ENCODE data around the gene CDC34. TPM values are rescaled to one million over a fixed set of nuclear protein-coding genes. Genes with fewer than 3 reads are reported as not detected.

Gene CDC34
- total RNA-seq, 1 experiment from 2014 or later, result 129 TPM

DNA sequence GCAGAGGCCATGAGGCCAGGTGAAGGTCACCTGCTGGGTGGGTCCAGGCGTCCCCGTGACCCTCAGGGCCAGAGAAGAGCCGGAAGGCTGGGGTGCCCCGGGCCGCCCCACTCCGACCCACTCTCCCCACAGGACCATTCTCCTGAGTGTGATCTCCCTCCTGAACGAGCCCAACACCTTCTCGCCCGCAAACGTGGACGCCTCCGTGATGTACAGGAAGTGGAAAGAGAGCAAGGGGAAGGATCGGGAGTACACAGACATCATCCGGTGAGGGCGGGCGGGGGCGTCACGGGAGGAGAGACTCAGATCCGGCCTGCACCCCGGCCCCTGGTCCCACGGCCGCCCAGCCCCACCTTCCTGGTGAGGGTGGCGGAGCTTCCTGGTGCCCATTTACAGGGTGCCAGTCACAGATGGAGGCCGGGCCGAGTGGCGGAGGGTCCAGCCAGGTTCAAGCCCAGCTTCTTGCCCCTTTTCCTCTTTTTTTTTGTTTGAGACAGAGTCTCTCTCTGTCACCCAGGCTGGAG is 5.4 kb downstream of the CDC34 start:
- no peak overlapping the region for H3K27ac Mint-ChIP-seq
- ChIA-PET CTCF (no interaction called here), POLR2A (no interaction called here)
- no peak for TF ChIP-seq CTCF (IDR thresholded peaks at IDR 0.05)
- TF ChIP-seq ZNF416 (CRISPR knock-in tag; IDR thresholded peaks at IDR 0.05), result no peak
- no peak for TF ChIP-seq JAZF1 (CRISPR knock-in tag; IDR thresholded peaks at IDR 0.05)
- TF ChIP-seq JUN (CRISPR knock-in tag; IDR thresholded peaks at IDR 0.05), result no peak
- no peak for TF ChIP-seq HMGA2 (CRISPR knock-in tag; IDR thresholded peaks at IDR 0.05)
- TF ChIP-seq ZNF396 (CRISPR knock-in tag; IDR thresholded peaks at IDR 0.05; ENCODE audit: borderline replicate concordance), result no peak
- TF ChIP-seq, protein P1, sequence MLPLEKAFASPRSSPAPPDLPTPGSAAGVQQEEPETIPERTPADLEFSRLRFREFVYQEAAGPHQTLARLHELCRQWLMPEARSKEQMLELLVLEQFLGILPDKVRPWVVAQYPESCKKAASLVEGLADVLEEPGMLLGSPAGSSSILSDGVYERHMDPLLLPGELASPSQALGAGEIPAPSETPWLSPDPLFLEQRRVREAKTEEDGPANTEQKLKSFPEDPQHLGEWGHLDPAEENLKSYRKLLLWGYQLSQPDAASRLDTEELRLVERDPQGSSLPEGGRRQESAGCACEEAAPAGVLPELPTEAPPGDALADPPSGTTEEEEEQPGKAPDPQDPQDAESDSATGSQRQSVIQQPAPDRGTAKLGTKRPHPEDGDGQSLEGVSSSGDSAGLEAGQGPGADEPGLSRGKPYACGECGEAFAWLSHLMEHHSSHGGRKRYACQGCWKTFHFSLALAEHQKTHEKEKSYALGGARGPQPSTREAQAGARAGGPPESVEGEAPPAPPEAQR (CRISPR knock-in tag; IDR thresholded peaks at IDR 0.05), result no peak
- TF ChIP-seq ZNF425 (CRISPR knock-in tag; conservative IDR thresholded peaks at IDR 0.05), result no peak
- H3K4me3 Mint-ChIP-seq, result no peak overlapping the region
- ATAC-seq, result no peak
- no peaks in the 10 kb centered on the region for H3K27me3 Mint-ChIP-seq (ENCODE audit: low read depth)
- no peaks in the 10 kb centered on the region for H3K9me3 Mint-ChIP-seq
- peaks cover 11% of the 10 kb centered on the region for H3K36me3 Mint-ChIP-seq
- DNase-seq (ENCODE audit: low spot score), result no peak
- H3K4me1 Mint-ChIP-seq, result peaks cover 8% of the 10 kb centered on the region

DNA sequence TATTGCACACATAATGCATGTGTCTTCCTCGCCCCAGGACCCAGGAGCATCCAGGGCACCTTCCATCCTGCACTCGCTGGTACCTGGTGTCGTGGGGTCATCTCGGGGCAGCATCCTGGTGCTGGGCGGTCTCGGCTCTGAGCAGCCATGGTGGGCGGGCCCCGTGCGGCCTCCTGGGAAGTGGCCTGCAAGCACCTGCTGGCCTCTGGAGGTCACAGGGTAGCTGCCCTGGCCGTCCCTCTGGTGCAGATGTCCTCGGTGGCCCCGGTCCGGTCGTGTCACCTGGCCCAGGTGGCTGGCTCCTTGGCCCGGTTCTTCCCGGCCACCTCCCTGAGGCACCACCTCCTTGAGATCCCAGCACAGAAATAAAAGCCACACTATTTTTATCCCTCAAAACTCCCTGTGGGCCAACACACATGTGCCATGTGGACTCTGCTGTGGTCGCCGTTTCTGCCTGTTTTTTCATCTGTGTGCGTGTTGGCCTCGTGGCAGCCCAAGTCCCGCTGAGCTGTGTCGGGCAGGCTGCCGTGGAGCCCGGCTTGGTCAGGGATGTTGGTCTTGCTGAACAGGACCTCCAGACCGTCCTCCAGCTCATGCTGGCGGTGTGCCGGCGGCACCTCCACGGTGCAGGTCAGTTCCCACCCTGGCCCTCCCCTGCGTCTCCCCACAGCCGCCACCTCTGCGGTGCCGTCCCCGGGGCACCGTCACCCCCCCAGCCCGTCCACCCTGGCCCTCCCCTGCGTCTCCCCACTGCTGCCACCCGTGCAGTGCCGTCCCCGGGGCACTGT is 7.3 kb downstream of the CDC34 start:
- Mint-ChIP-seq H3K27me3 (ENCODE audit: low read depth) (no peaks in the 10 kb centered on the region), H3K27ac (no peak overlapping the region), H3K9me3 (no peaks in the 10 kb centered on the region), H3K36me3 (peaks cover 11% of the 10 kb centered on the region), H3K4me1 (peaks cover 7% of the 10 kb centered on the region), H3K4me3 (no peak overlapping the region)
- CTCF ChIA-PET, result no interaction called here
- POLR2A ChIA-PET, result no interaction called here
- no peak for ATAC-seq
- TF ChIP-seq, protein P2, sequence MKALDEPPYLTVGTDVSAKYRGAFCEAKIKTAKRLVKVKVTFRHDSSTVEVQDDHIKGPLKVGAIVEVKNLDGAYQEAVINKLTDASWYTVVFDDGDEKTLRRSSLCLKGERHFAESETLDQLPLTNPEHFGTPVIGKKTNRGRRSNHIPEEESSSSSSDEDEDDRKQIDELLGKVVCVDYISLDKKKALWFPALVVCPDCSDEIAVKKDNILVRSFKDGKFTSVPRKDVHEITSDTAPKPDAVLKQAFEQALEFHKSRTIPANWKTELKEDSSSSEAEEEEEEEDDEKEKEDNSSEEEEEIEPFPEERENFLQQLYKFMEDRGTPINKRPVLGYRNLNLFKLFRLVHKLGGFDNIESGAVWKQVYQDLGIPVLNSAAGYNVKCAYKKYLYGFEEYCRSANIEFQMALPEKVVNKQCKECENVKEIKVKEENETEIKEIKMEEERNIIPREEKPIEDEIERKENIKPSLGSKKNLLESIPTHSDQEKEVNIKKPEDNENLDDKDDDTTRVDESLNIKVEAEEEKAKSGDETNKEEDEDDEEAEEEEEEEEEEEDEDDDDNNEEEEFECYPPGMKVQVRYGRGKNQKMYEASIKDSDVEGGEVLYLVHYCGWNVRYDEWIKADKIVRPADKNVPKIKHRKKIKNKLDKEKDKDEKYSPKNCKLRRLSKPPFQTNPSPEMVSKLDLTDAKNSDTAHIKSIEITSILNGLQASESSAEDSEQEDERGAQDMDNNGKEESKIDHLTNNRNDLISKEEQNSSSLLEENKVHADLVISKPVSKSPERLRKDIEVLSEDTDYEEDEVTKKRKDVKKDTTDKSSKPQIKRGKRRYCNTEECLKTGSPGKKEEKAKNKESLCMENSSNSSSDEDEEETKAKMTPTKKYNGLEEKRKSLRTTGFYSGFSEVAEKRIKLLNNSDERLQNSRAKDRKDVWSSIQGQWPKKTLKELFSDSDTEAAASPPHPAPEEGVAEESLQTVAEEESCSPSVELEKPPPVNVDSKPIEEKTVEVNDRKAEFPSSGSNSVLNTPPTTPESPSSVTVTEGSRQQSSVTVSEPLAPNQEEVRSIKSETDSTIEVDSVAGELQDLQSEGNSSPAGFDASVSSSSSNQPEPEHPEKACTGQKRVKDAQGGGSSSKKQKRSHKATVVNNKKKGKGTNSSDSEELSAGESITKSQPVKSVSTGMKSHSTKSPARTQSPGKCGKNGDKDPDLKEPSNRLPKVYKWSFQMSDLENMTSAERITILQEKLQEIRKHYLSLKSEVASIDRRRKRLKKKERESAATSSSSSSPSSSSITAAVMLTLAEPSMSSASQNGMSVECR (CRISPR knock-in tag; IDR thresholded peaks at IDR 0.05; ENCODE audit: borderline replicate concordance), result no peak
- no peak for TF ChIP-seq CREB1 (CRISPR knock-in tag; IDR thresholded peaks at IDR 0.05)
- no peak for TF ChIP-seq TEAD4 (CRISPR knock-in tag; IDR thresholded peaks at IDR 0.05)
- TF ChIP-seq, protein P3, sequence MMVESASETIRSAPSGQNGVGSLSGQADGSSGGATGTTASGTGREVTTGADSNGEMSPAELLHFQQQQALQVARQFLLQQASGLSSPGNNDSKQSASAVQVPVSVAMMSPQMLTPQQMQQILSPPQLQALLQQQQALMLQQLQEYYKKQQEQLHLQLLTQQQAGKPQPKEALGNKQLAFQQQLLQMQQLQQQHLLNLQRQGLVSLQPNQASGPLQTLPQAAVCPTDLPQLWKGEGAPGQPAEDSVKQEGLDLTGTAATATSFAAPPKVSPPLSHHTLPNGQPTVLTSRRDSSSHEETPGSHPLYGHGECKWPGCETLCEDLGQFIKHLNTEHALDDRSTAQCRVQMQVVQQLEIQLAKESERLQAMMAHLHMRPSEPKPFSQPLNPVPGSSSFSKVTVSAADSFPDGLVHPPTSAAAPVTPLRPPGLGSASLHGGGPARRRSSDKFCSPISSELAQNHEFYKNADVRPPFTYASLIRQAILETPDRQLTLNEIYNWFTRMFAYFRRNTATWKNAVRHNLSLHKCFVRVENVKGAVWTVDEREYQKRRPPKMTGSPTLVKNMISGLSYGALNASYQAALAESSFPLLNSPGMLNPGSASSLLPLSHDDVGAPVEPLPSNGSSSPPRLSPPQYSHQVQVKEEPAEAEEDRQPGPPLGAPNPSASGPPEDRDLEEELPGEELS (CRISPR knock-in tag; IDR thresholded peaks at IDR 0.05), result no peak
- TF ChIP-seq, protein P4, sequence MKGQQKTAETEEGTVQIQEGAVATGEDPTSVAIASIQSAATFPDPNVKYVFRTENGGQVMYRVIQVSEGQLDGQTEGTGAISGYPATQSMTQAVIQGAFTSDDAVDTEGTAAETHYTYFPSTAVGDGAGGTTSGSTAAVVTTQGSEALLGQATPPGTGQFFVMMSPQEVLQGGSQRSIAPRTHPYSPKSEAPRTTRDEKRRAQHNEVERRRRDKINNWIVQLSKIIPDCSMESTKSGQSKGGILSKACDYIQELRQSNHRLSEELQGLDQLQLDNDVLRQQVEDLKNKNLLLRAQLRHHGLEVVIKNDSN (CRISPR knock-in tag; IDR thresholded peaks at IDR 0.05), result no peak
- TF ChIP-seq NFE2L1 (CRISPR knock-in tag; IDR thresholded peaks at IDR 0.05), result no peak
- no peak for DNase-seq (ENCODE audit: low spot score)
